COLO829 (cell line): ENCODE measurements around the gene SLC6A18.

Experiments
- DNase-seq: peaks from one replicate; pipeline ENCODE4 v3.0.0; 2012; ENCODE audit warnings: low spot score

Gene SLC6A18

GRCh38 chr5:1225081-1225480, at the start of gene SLC6A18:
SLC6A18 (plus strand) TSS chr5:1225381; CDS start chr5:1225478, 97 bp downstream.
- DNase-seq = no peak

GRCh38 chr5:1175801-1176472, 49.2 kb upstream of the SLC6A18 start:
- DNase-seq = no peak

GRCh38 chr5:1176473-1177391, 48.4 kb upstream of the SLC6A18 start:
- no peak for DNase-seq

GRCh38 chr5:1177826-1178528, 47.2 kb upstream of the SLC6A18 start:
- DNase-seq = no peak

GRCh38 chr5:1178529-1179382, 46.4 kb upstream of the SLC6A18 start:
- no peak for DNase-seq

GRCh38 chr5:1179383-1179715, 45.8 kb upstream of the SLC6A18 start:
- DNase-seq = no peak

- DNase-seq = no peak
Measured at GRCh38 chr5:1180096-1180495, 45.1 kb upstream of the SLC6A18 start.

- DNase-seq = no peak
Measured at GRCh38 chr5:1180841-1181271, 44.3 kb upstream of the SLC6A18 start.

- no peak for DNase-seq
Measured at GRCh38 chr5:1181451-1182359, 43.5 kb upstream of the SLC6A18 start.

GRCh38 chr5:1182360-1182632, 42.9 kb upstream of the SLC6A18 start:
- DNase-seq = no peak

- peak; percentile 66 for DNase-seq
Measured at GRCh38 chr5:1182633-1183423, 42.4 kb upstream of the SLC6A18 start.

GRCh38 chr5:1183424-1184162, 41.6 kb upstream of the SLC6A18 start:
- no peak for DNase-seq

GRCh38 chr5:1184163-1184470, 41.1 kb upstream of the SLC6A18 start:
- DNase-seq = no peak

- DNase-seq = no peak
Measured at GRCh38 chr5:1184481-1184880, 40.7 kb upstream of the SLC6A18 start.

- DNase-seq = no peak
Measured at GRCh38 chr5:1185038-1185627, 40.0 kb upstream of the SLC6A18 start.

GRCh38 chr5:1185629-1186350, 39.4 kb upstream of the SLC6A18 start:
- DNase-seq = no peak

GRCh38 chr5:1186351-1187233, 38.6 kb upstream of the SLC6A18 start:
- no peak for DNase-seq
